Breast epithelium (tissue), 4 donors: Measurements from ENCODE around the gene PLEKHG4B. TPM values are rescaled to one million over a fixed set of nuclear protein-coding genes. Genes with fewer than 3 reads are reported as not detected.
"Not testable (repeated sequence)": the region's sequence is repeated elsewhere in the genome, so short reads cannot be mapped to it uniquely, and the experiment has no call there.

Experiments used
- DNase-seq, 2 donors: peaks; one replicate each; pipeline ENCODE4 v3.0.0-alpha.2; 2019; ENCODE audit warnings: low spot score in 2 of 2
- H3K27ac ChIP-seq, 2 donors: fragments of 200-600 bp; sonication (generic) in 1 of 2; one replicate each; pipeline ENCODE4 v1.5.1; 2016 to 2019; ENCODE audit warnings: mild to moderate bottlenecking in 1 of 2
- H3K27me3 ChIP-seq, 2 donors: fragments of 200-600 bp; sonication (generic) in 1 of 2; one replicate each; pipeline versions ENCODE4 v1.5.1 to v1.6.0; 2017 to 2019; ENCODE audit warnings: control low read depth in 1 of 2, mild to moderate bottlenecking in 1 of 2
- H3K36me3 ChIP-seq: fragments of 200-600 bp; one replicate; pipeline ENCODE4 v1.5.1; 2019
- H3K4me1 ChIP-seq, 2 donors: fragments of 200-600 bp; sonication (generic); one replicate each; pipeline ENCODE4 v1.5.1; 2016 to 2019; ENCODE audit warnings: control low read depth in 1 of 2
- H3K4me3 ChIP-seq, 3 donors: fragments of 200-600 bp; sonication (generic); 1 replicate in 2 of 3; 2 replicates in 1 of 3; pipeline ENCODE4 v1.5.1; 2016 to 2019; ENCODE audit warnings: mild to moderate bottlenecking in 3 of 3, moderate library complexity in 2 of 3
- H3K9me3 ChIP-seq, 2 donors: fragments of 200-600 bp; sonication (generic) in 1 of 2; one replicate each; pipeline ENCODE4 v1.5.1; 2016 to 2019; ENCODE audit warnings: control low read depth in 1 of 2
- CTCF ChIP-seq, 3 donors: fragments of 450-650 bp; IDR thresholded peaks; one replicate each; pipeline ENCODE4 v1.5.1; 2016 to 2017; ENCODE audit warnings: antibody characterized with exemption in 3 of 3, mild to moderate bottlenecking in 3 of 3, moderate library complexity in 3 of 3
- POLR2A ChIP-seq: fragments of 450-650 bp; IDR thresholded peaks from one replicate; pipeline ENCODE4 v1.6.1; 2016; ENCODE audit warnings: antibody characterized with exemption, mild to moderate bottlenecking, moderate library complexity
- POLR2AphosphoS5 ChIP-seq, 3 donors: sonication (generic); formaldehyde crosslinking; IDR thresholded peaks; one replicate each; pipeline ENCODE4 v1.6.1; 2017; ENCODE audit warnings: antibody characterized with exemption in 3 of 3
- intact Hi-C: fragments of 100-400 bp; cut with DNase I; formaldehyde crosslinking; loops from one replicate; pipeline ENCODE4 v1.15.1; 2023; ENCODE audit warnings: low total_unique reads
- total RNA-seq, 3 donors: library from RNA; depleted of rRNA; stranded (reverse); fragments of >200 nt; gene quantifications; one replicate each; pipeline ENCODE4 v1.1.0, GENCODE V29; 2016

The PLEKHG4B gene
- total RNA-seq, 3 donors from 2014 or later = 4.3 to 5.4 TPM; not detected in 1

- Histone ChIP-seq H3K4me3 (no peak overlapping the region), H3K27ac (no peak overlapping the region), H3K4me1 (no peaks in the 10 kb centered on the region), H3K27me3 (no peaks in the 10 kb centered on the region), H3K9me3 (no peaks in the 10 kb centered on the region), H3K36me3 (no peaks in the 10 kb centered on the region)
- intact Hi-C loops = no loop called here
- TF ChIP-seq POLR2AphosphoS5 (IDR thresholded peaks at IDR 0.05) = no peak
- TF ChIP-seq CTCF (IDR thresholded peaks at IDR 0.05) = no peak
- no peak for TF ChIP-seq POLR2A
- DNase-seq = no peak
These were observed 102.1 kb downstream of the PLEKHG4B start for GRCh38 chr5:194102-194501.

- no peaks in the 10 kb centered on the region for H3K4me1 ChIP-seq
- H3K36me3 ChIP-seq = no peaks in the 10 kb centered on the region
- TF ChIP-seq POLR2AphosphoS5 (IDR thresholded peaks at IDR 0.05) (no peak), CTCF (IDR thresholded peaks at IDR 0.05) (no peak), POLR2A (no peak)
- H3K4me3 ChIP-seq = no peak overlapping the region
- no peak overlapping the region for H3K27ac ChIP-seq
- no peaks in the 10 kb centered on the region for H3K27me3 ChIP-seq
- H3K9me3 ChIP-seq = no peaks in the 10 kb centered on the region
- intact Hi-C loops = no loop called here
- no peak for DNase-seq
These were observed 102.7 kb downstream of the PLEKHG4B start for GRCh38 chr5:194603-195209.

GRCh38 chr5:195401-196160 is 103.6 kb downstream of the PLEKHG4B start:
- no peaks in the 10 kb centered on the region for H3K36me3 ChIP-seq
- H3K4me1 ChIP-seq = no peaks in the 10 kb centered on the region
- no peak overlapping the region for H3K27ac ChIP-seq
- H3K27me3 ChIP-seq = no peaks in the 10 kb centered on the region
- H3K9me3 ChIP-seq = no peaks in the 10 kb centered on the region
- no peak overlapping the region for H3K4me3 ChIP-seq
- TF ChIP-seq POLR2A = no peak
- no peak for TF ChIP-seq CTCF (IDR thresholded peaks at IDR 0.05)
- no peak for TF ChIP-seq POLR2AphosphoS5 (IDR thresholded peaks at IDR 0.05)
- no peak for DNase-seq
- intact Hi-C loops = no loop called here

- Histone ChIP-seq H3K27me3 (no peaks in the 10 kb centered on the region), H3K27ac (no peak overlapping the region), H3K9me3 (no peaks in the 10 kb centered on the region), H3K36me3 (no peaks in the 10 kb centered on the region), H3K4me3 (no peak overlapping the region), H3K4me1 (no peaks in the 10 kb centered on the region)
- DNase-seq = no peak
- TF ChIP-seq POLR2AphosphoS5 (IDR thresholded peaks at IDR 0.05) = no peak
- intact Hi-C loops = no loop called here
These were observed 104.4 kb downstream of the PLEKHG4B start for GRCh38 chr5:196350-196749.

- H3K9me3 ChIP-seq, H3K4me1 ChIP-seq, H3K36me3 ChIP-seq, H3K4me3 ChIP-seq, H3K27ac ChIP-seq, DNase-seq, intact Hi-C loops, H3K27me3 ChIP-seq: not testable (repeated sequence)
These were observed 105.1 kb downstream of the PLEKHG4B start for GRCh38 chr5:197031-197430.

- intact Hi-C loops = no loop called here
- Histone ChIP-seq H3K36me3 (no peaks in the 10 kb centered on the region), H3K27me3 (no peaks in the 10 kb centered on the region), H3K9me3 (no peaks in the 10 kb centered on the region), H3K4me1 (no peaks in the 10 kb centered on the region), H3K4me3 (no peak overlapping the region), H3K27ac (no peak overlapping the region)
- DNase-seq = no peak
- TF ChIP-seq POLR2A = no peak
- TF ChIP-seq CTCF (IDR thresholded peaks at IDR 0.05) = no peak
- TF ChIP-seq POLR2AphosphoS5 (IDR thresholded peaks at IDR 0.05) = no peak
These were observed 106.0 kb downstream of the PLEKHG4B start for GRCh38 chr5:197892-198489.
